H9 (cell line): Measurements from ENCODE around the gene IQGAP3. TPM values are rescaled to one million over a fixed set of nuclear protein-coding genes. Genes with fewer than 3 reads are reported as not detected.

Experiments used
- DNase-seq: peaks from one replicate; pipeline ENCODE4 v3.0.0-alpha.2; 2017
- H2AFZ ChIP-seq: one replicate; pipeline ENCODE4 v1.6.1; 2013; ENCODE audit warnings: mild to moderate bottlenecking, low read length, control low read depth, moderate library complexity
- H2AK5ac ChIP-seq: 2 replicates; pipeline ENCODE4 v1.6.1; 2013; ENCODE audit warnings: low read length, control low read depth, mixed read lengths; ENCODE audit not compliant: insufficient read length
- H2BK120ac ChIP-seq: one replicate; pipeline ENCODE4 v1.6.1; 2013; ENCODE audit warnings: low read depth, mild to moderate bottlenecking, low read length, control low read depth, inconsistent platforms; ENCODE audit not compliant: poor library complexity, severe bottlenecking
- H2BK12ac ChIP-seq: 2 replicates; pipeline ENCODE4 v1.6.1; 2013; ENCODE audit warnings: low read length, control low read depth, mixed read lengths, low read depth; ENCODE audit not compliant: insufficient read length
- H2BK15ac ChIP-seq: 2 replicates; pipeline ENCODE4 v1.6.1; 2013; ENCODE audit warnings: low read depth, low read length, control low read depth
- H2BK20ac ChIP-seq: one replicate; pipeline ENCODE4 v1.6.1; 2013; ENCODE audit warnings: low read depth, mild to moderate bottlenecking, low read length, control low read depth, inconsistent platforms; ENCODE audit not compliant: poor library complexity, severe bottlenecking
- H2BK5ac ChIP-seq: 2 replicates; pipeline ENCODE4 v1.6.1; 2013; ENCODE audit warnings: low read length, control low read depth, mixed read lengths; ENCODE audit not compliant: insufficient read length
- H3K14ac ChIP-seq: 2 replicates; pipeline ENCODE4 v1.6.1; 2013; ENCODE audit warnings: low read length, control low read depth; ENCODE audit not compliant: insufficient read depth
- H3K18ac ChIP-seq: 2 replicates; pipeline ENCODE4 v1.6.1; 2013; ENCODE audit warnings: low read depth, mild to moderate bottlenecking, mixed read lengths, low read length, control low read depth; ENCODE audit not compliant: insufficient read length
- H3K23ac ChIP-seq: 2 replicates; pipeline ENCODE4 v1.6.1; 2013; ENCODE audit warnings: low read length, control low read depth, mixed read lengths, low read depth; ENCODE audit not compliant: insufficient read length
- H3K23me2 ChIP-seq: 2 replicates; pipeline ENCODE4 v1.6.1; 2013; ENCODE audit warnings: low read depth, mild to moderate bottlenecking, mixed read lengths, low read length, control low read depth; ENCODE audit not compliant: insufficient read length, poor library complexity, severe bottlenecking
- H3K27ac ChIP-seq: 2 replicates; pipeline ENCODE4 v1.5.1; 2013; ENCODE audit warnings: low read length, control low read depth, mixed read lengths, low read depth; ENCODE audit not compliant: insufficient read length
- H3K27me3 ChIP-seq: 2 replicates; pipeline ENCODE4 v1.6.1; 2013; ENCODE audit warnings: low read length, control low read depth, inconsistent platforms; ENCODE audit not compliant: insufficient read depth
- H3K4ac ChIP-seq: 2 replicates; pipeline ENCODE4 v1.6.1; 2013; ENCODE audit warnings: low read depth, mild to moderate bottlenecking, control low read depth, inconsistent platforms, low read length, moderate library complexity
- H3K4me1 ChIP-seq: 2 replicates; pipeline ENCODE4 v1.6.1; 2013; ENCODE audit warnings: low read length, control low read depth, inconsistent platforms; ENCODE audit not compliant: insufficient read depth
- H3K4me2 ChIP-seq: 2 replicates; pipeline ENCODE4 v1.6.1; 2013; ENCODE audit warnings: low read length, control low read depth, mixed read lengths; ENCODE audit not compliant: insufficient read length, insufficient read depth
- H3K56ac ChIP-seq: 2 replicates; pipeline ENCODE4 v1.6.1; 2013; ENCODE audit warnings: low read depth, mild to moderate bottlenecking, mixed read lengths, low read length, control low read depth; ENCODE audit not compliant: insufficient read length
- H3K79me1 ChIP-seq: 2 replicates; pipeline ENCODE4 v1.6.1; 2013; ENCODE audit warnings: low read depth, mild to moderate bottlenecking, moderate library complexity, low read length, control low read depth, inconsistent platforms; ENCODE audit not compliant: insufficient read depth, poor library complexity, severe bottlenecking
- H3K79me2 ChIP-seq: 2 replicates; pipeline ENCODE4 v1.6.1; 2013; ENCODE audit warnings: low read length, control low read depth, inconsistent platforms; ENCODE audit not compliant: insufficient read depth
- H3K9ac ChIP-seq: 2 replicates; pipeline ENCODE4 v1.6.1; 2013; ENCODE audit warnings: low read length, control low read depth, mixed read lengths; ENCODE audit not compliant: insufficient read length; ENCODE audit errors: extremely low read depth
- H3K9me3 ChIP-seq: one replicate; pipeline ENCODE4 v1.6.1; 2013; ENCODE audit warnings: low read depth, low read length, inconsistent platforms; ENCODE audit not compliant: control insufficient read depth
- H3T11ph ChIP-seq: one replicate; pipeline ENCODE4 v1.6.1; 2013; ENCODE audit warnings: mild to moderate bottlenecking, low read length, control low read depth, inconsistent platforms
- H4K20me1 ChIP-seq: one replicate; pipeline ENCODE4 v1.6.1; 2013; ENCODE audit not compliant: control insufficient read depth, insufficient read length, insufficient read depth
- H4K5ac ChIP-seq: 2 replicates; pipeline ENCODE4 v1.6.1; 2013; ENCODE audit warnings: low read depth, mild to moderate bottlenecking, mixed read lengths, low read length, control low read depth; ENCODE audit not compliant: insufficient read length
- H4K8ac ChIP-seq: replicated peaks from 2 replicates; pipeline ENCODE4 v1.6.1; 2013; ENCODE audit warnings: low read length, control low read depth, mixed read lengths, low read depth; ENCODE audit not compliant: insufficient read length
- H4K91ac ChIP-seq: 2 replicates; pipeline ENCODE4 v1.6.1; 2013; ENCODE audit warnings: low read depth, mild to moderate bottlenecking, moderate library complexity, mixed read lengths, low read length, control low read depth; ENCODE audit not compliant: insufficient read length
- H3K27ac Mint-ChIP-seq, 3 experiments: 2 replicates in 2 of 3; 3 replicates in 1 of 3; pipeline ENCODE4 v1.8.0; 2020 to 2021; ENCODE audit warnings: mixed read lengths in 3 of 3, mild to moderate bottlenecking in 1 of 3, moderate library complexity in 1 of 3
- H3K27me3 Mint-ChIP-seq: 2 replicates; pipeline ENCODE4 v1.8.0; 2021; ENCODE audit warnings: low read depth, mild to moderate bottlenecking, moderate library complexity, mixed read lengths
- H3K36me3 Mint-ChIP-seq, 3 experiments: 2 replicates in 2 of 3; 3 replicates in 1 of 3; pipeline ENCODE4 v1.8.0; 2020 to 2021; ENCODE audit warnings: low read depth in 3 of 3, mixed read lengths in 3 of 3; ENCODE audit not compliant: insufficient read depth in 1 of 3
- H3K4me1 Mint-ChIP-seq, 2 experiments: 2 replicates each; pipeline ENCODE4 v1.8.0; 2020; ENCODE audit warnings: mixed read lengths in 2 of 2
- H3K4me3 Mint-ChIP-seq, 2 experiments: 2 replicates in 1 of 2; 3 replicates in 1 of 2; pipeline ENCODE4 v1.8.0; 2020 to 2021; ENCODE audit warnings: mild to moderate bottlenecking in 2 of 2, mixed read lengths in 2 of 2, moderate library complexity in 1 of 2
- H3K9me3 Mint-ChIP-seq, 2 experiments: 2 replicates in 1 of 2; 3 replicates in 1 of 2; pipeline ENCODE4 v1.8.0; 2020; ENCODE audit warnings: mild to moderate bottlenecking in 2 of 2, mixed read lengths in 2 of 2, moderate library complexity in 1 of 2
- CTCF ChIP-seq: fragments of 200-600 bp; sonication (generic); conservative IDR thresholded peaks from 3 replicates; pipeline ENCODE4 v1.8.0; 2021; ENCODE audit warnings: antibody characterized with exemption, mild to moderate bottlenecking
- WGBS: extraction: QIAGEN DNeasy Blood & Tissue Kit; methylation state at CpG from one replicate; pipeline ENCODE4 v1.1.7; 2013; ENCODE audit warnings: missing lambda C conversion rate, low lambda C conversion rate, mixed read lengths; ENCODE audit not compliant: insufficient read length; ENCODE audit errors: extremely low coverage; 5-methylcytosine and 5-hydroxymethylcytosine counted together
- total RNA-seq: library from RNA; stranded (reverse); gene quantifications from 2 replicates; pipeline ENCODE4 v1.2.1, GENCODE V29; 2021

Gene IQGAP3
- total RNA-seq, 1 experiment from 2014 or later = 24.5 TPM

GRCh38 chr1:156596426-156596825 lies 24.1 kb upstream of the IQGAP3 start:
- Histone ChIP-seq H3K9me3 (no peaks in the 10 kb centered on the region), H3K27me3 (no peaks in the 10 kb centered on the region), H4K8ac (no peak overlapping the region), H2AK5ac (no peak overlapping the region), H2BK12ac (no peak overlapping the region), H3K4ac (no peak overlapping the region), H4K20me1 (peaks cover 2% of the 10 kb centered on the region), H3K18ac (no peak overlapping the region), H3K23ac (no peak overlapping the region), H3K79me1 (no peaks in the 10 kb centered on the region), H2BK15ac (no peak overlapping the region), H3K56ac (no peak overlapping the region), H3K4me2 (no peak overlapping the region), H2AFZ (no peak overlapping the region), H3K23me2 (peaks cover under 1% of the 10 kb centered on the region), H3K27ac (no peak overlapping the region), H4K5ac (no peak overlapping the region), H4K91ac (no peak overlapping the region), H3T11ph (no peak overlapping the region), H3K9ac (no peak overlapping the region), H3K14ac (no peak overlapping the region), H2BK5ac (no peak overlapping the region), H2BK20ac (no peak overlapping the region), H3K4me1 (no peaks in the 10 kb centered on the region), H2BK120ac (no peak overlapping the region), H3K79me2 (no peaks in the 10 kb centered on the region; the same call in 1 of the 2 replicates)
- H3K36me3 Mint-ChIP-seq = peaks cover 32 to 75% (median 56%) of the 10 kb centered on the region in 3 experiments; a peak in 6 of 7 replicates
- no peak for TF ChIP-seq CTCF
- H3K9me3 Mint-ChIP-seq = no peaks in the 10 kb centered on the region; a peak in 1 of 5 replicates
- DNase-seq = no peak
- no peaks in the 10 kb centered on the region for H3K27me3 Mint-ChIP-seq
- peaks cover 12 to 18% of the 10 kb centered on the region in 2 experiments for H3K4me1 Mint-ChIP-seq
- WGBS = no CpG with 5 or more reads among the region's 3 CpGs
- H3K27ac Mint-ChIP-seq = no peak overlapping the region; a peak in 1 of 7 replicates
- H3K4me3 Mint-ChIP-seq = no peak overlapping the region
